ENCODE results near the gene TSKS. TPM values are rescaled to one million over a fixed set of nuclear protein-coding genes. Genes with fewer than 3 reads are reported as not detected.

Gene TSKS
- total RNA-seq, 1 experiment from 2014 or later = 0.28 TPM

DNA sequence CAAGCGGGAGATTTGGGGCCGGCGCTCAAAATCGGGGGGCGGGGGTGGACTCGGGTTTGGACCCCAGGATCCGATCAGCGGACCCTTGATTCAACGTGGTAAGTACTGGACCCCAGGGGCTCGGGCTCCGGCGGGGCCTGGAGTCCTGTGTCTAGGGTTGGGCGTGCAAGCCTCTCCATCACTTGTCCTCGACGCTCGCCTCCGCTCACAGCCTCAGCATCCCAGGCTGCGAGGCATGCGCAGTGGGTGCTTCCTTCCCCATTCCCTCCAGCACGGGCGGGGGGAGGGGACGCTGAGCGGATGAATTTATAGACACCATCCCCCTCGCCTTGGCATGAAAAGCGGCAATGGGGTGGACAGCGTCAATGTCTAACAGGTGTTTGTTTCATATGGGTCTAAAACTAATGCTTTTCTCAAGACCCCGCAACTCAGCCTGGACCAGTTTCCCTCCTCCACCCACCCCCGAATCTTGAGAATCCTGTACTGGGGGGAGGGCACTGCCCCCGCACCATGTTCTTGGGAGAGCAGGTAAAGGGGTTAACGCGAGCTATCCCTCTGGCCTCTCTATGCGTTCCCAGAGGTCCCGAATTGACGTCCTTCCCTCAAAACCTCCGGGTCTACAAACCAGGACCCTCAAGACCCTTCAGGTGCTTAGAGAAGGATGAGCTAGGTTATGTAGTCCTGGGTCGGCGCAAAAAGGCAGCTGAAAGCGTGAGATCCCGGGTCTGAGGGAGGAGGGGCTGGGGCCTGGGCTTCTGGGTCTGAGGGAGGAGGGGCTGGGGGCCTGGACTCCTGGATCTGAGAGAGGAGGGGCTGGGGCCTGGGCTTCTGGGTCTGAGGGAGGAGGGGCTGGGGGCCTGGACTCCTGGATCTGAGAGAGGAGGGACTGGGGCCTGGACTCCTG lies 71.6 kb downstream of the TSKS start:
- H3K14ac ChIP-seq (ENCODE audit: insufficient read depth, low read length) = no peak overlapping the region
- peak overlapping the region; percentile 56 for H2AFZ ChIP-seq (ENCODE audit: low read length)
- no peaks in the 10 kb centered on the region for H3K27me3 ChIP-seq (ENCODE audit: insufficient read depth, low read length)
- H2BK20ac ChIP-seq (ENCODE audit: low read depth, low read length, poor library complexity, severe bottlenecking) = no peak overlapping the region
- H2BK15ac ChIP-seq (ENCODE audit: low read depth, low read length) = no peak overlapping the region
- peak; percentile 78 for DNase-seq
- no peak overlapping the region for H2BK5ac ChIP-seq (ENCODE audit: insufficient read length, low read length)
- H3K9me3 ChIP-seq (ENCODE audit: control insufficient read depth, low read depth, low read length) = no peaks in the 10 kb centered on the region
- H3K23me2 ChIP-seq (ENCODE audit: insufficient read length, low read depth, low read length, poor library complexity, severe bottlenecking) = peaks cover 19% of the 10 kb centered on the region
- H3T11ph ChIP-seq (ENCODE audit: low read length) = no peak overlapping the region
- no peaks in the 10 kb centered on the region for H3K79me1 ChIP-seq (ENCODE audit: insufficient read depth, low read depth, low read length, poor library complexity, severe bottlenecking)
- peak overlapping the region; percentile 92 to 97 (median 97) for H3K27ac Mint-ChIP-seq
- H3K9ac ChIP-seq (ENCODE audit: extremely low read depth, insufficient read length, low read length) = peak overlapping the region; percentile 3
- H4K20me1 ChIP-seq (ENCODE audit: control insufficient read depth, insufficient read depth, insufficient read length) = no peaks in the 10 kb centered on the region
- H3K27me3 Mint-ChIP-seq (ENCODE audit: low read depth) = no peaks in the 10 kb centered on the region; the same call in 1 of the 2 replicates
- H3K27ac ChIP-seq (ENCODE audit: insufficient read length, low read depth, low read length) = no peak overlapping the region
- TF ChIP-seq, protein P1, sequence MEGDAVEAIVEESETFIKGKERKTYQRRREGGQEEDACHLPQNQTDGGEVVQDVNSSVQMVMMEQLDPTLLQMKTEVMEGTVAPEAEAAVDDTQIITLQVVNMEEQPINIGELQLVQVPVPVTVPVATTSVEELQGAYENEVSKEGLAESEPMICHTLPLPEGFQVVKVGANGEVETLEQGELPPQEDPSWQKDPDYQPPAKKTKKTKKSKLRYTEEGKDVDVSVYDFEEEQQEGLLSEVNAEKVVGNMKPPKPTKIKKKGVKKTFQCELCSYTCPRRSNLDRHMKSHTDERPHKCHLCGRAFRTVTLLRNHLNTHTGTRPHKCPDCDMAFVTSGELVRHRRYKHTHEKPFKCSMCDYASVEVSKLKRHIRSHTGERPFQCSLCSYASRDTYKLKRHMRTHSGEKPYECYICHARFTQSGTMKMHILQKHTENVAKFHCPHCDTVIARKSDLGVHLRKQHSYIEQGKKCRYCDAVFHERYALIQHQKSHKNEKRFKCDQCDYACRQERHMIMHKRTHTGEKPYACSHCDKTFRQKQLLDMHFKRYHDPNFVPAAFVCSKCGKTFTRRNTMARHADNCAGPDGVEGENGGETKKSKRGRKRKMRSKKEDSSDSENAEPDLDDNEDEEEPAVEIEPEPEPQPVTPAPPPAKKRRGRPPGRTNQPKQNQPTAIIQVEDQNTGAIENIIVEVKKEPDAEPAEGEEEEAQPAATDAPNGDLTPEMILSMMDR (conservative IDR thresholded peaks at IDR 0.05) = no peak
- no CpG with 5 or more reads among the region's 39 CpGs for WGBS (ENCODE audit: extremely low coverage, insufficient read length, low lambda C conversion rate)
- no peak overlapping the region for H4K91ac ChIP-seq (ENCODE audit: insufficient read length, low read depth, low read length)
- H3K4me1 ChIP-seq (ENCODE audit: insufficient read depth, low read length) = peaks cover 10% of the 10 kb centered on the region; the same call in 1 of the 2 replicates
- peak overlapping the region; percentile 83 to 98 for H3K4me3 Mint-ChIP-seq
- no peaks in the 10 kb centered on the region for H3K79me2 ChIP-seq (ENCODE audit: insufficient read depth, low read length)
- no peak overlapping the region for H3K23ac ChIP-seq (ENCODE audit: insufficient read length, low read depth, low read length)
- H3K4me2 ChIP-seq (ENCODE audit: insufficient read depth, insufficient read length, low read length) = peak overlapping the region; percentile 98
- no peak overlapping the region for H4K5ac ChIP-seq (ENCODE audit: insufficient read length, low read depth, low read length)
- H3K9me3 Mint-ChIP-seq = peaks cover 0 to 3% of the 10 kb centered on the region in 2 experiments; a peak in 1 of 5 replicates
- H3K36me3 Mint-ChIP-seq (ENCODE audit: insufficient read depth in 1 of 3, low read depth in 3 of 3) = peaks cover 17 to 41% (median 34%) of the 10 kb centered on the region in 3 experiments; a peak in 6 of 7 replicates
- no peak overlapping the region for H3K18ac ChIP-seq (ENCODE audit: insufficient read length, low read depth, low read length)
- no peak overlapping the region for H2AK5ac ChIP-seq (ENCODE audit: insufficient read length, low read length)
- H3K4ac ChIP-seq (ENCODE audit: low read depth, low read length) = no peak overlapping the region
- H4K8ac ChIP-seq (replicated peaks; ENCODE audit: insufficient read length, low read depth, low read length) = no peak overlapping the region
- H3K56ac ChIP-seq (ENCODE audit: insufficient read length, low read depth, low read length) = no peak overlapping the region
- peaks cover 21 to 40% of the 10 kb centered on the region in 2 experiments for H3K4me1 Mint-ChIP-seq
- no peak overlapping the region for H2BK120ac ChIP-seq (ENCODE audit: low read depth, low read length, poor library complexity, severe bottlenecking)
- no peak overlapping the region for H2BK12ac ChIP-seq (ENCODE audit: insufficient read length, low read depth, low read length)

Measured in H9 (cell line).